Activated T-helper 1 cell treated with anti-CD3 and anti-CD28 coated beads, Interleukin-2, amount 50 U/mL, for 16 hours (primary cell): ENCODE results near the gene ZEB2.

Experiments
- DNase-seq, 2 donors: peaks; one replicate each; pipeline ENCODE4 v3.0.0-alpha.2; 2020; ENCODE audit warnings: low read depth in 1 of 2, low spot score in 1 of 2

The ZEB2 gene

DNA sequence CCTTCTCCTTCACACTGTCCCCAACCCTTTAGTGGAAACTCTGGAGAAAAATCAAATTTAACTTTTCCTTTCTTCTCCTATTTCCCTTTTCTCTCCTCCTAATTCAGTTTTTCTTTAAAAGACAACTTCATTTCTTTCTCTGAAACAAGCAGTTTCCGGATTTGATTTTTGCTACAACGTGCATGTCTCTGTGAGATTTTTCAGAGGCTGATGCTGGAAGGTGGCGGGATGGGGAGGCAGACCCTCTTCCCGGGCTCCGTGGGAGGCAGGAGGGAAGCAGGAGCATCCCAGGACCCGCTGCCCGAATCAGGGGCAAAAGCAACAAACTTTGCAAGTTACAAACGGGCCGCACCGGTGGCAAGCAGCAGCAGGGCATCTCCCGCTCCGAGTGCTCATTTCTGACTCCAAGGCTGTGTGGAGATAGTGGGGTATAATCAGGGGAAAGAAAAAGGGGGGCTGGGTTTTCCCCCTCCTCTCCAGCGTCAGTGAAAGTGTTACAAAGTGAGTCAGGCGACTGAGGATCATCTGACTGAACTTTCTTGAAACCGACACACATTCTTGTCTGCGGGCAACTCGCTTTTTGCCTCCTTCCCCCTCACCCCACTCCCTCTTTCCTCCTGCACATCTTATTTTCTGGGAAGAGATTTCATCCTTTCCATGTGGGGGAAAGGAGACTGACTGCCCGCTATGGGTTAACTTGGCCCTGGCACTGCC is 6.4 kb downstream of the ZEB2 start:
- DNase-seq, result no peak

DNA sequence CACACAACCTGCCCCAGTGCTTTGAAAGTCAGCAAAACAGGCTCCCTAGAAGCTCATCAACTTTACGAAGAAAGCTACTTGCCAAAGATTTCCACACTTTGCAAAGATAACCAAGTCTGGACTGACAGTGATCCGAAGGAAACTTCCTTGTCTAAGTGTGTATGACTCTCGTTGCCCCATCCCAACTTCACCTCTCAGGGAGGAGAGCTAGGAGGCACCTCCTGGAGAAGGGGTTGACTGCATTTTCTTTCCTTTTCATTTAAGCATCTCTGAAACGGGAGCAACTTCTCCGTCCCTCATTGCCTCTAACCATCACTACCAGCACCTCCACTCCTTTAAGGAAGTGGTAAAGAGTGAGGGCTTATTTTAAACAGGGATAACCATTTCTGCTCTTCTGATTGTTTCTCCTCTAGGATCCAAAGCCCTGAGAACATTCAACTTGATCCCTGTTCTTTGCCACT is 7.0 kb downstream of the ZEB2 start:
- DNase-seq, result no peak

DNA sequence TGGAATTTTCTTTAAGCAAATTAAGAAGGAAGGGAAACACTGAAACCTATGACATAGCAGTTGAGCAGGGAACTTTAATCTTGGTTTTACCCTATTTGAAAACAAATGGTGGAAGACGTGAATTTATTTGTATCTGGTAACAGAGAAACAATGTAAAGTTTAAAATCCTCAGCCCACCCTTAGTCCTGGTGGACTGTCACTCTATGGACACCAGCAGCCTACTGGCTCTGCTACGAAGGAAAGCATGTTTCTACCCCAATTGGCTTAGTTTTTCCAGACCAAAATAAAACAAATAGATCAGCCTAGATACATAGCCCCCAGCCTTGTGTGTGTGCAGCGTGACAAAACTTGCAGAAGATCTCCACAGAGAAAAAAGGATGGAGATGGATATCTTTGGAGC is 7.4 kb downstream of the ZEB2 start:
- no peak for DNase-seq

DNA sequence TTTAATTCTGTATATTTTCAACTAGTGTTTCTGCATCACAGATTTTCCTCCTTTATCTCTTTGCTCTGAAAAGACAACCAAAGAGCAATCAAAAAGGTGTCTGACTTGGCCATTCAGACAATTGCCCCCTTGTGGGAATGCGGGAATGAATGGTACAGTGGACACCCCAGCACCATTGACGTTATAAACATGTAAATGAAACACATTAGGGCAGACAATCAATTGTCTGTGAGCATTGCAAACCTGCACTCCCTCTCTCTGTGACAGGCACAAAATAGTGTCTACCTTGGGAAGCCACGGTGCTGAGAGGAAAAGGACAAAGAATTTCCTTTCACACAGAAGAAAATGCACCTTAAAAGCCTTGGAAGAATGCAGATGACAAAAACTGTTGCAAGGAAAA is 8.0 kb downstream of the ZEB2 start:
- no peak for DNase-seq

DNA sequence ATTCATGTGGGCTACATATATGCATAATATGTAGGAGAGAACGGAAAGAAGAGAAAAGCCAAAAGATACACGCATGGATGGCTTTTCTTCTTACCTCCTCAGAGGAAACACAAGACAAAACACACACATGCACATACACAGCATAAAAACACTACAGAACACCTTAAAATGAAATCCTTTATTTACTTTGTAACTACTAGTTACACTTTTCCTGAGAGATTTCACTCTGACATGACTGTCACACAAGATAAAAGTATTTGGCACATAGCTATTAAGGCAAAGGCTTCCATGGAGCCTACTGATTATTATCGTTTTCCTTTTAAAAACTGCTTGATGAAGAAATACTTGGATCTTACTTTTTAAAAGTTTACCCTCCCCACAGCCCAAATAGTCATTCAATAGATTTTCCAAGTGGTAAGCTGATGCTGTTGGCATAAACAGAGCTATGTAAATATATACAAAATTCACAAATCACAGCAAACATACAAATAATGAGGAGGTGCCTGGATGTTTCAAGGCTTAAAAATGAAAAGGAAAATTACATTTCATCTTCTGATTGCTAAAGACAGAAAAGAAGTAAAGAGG is 8.6 kb downstream of the ZEB2 start:
- DNase-seq, result no peak

DNA sequence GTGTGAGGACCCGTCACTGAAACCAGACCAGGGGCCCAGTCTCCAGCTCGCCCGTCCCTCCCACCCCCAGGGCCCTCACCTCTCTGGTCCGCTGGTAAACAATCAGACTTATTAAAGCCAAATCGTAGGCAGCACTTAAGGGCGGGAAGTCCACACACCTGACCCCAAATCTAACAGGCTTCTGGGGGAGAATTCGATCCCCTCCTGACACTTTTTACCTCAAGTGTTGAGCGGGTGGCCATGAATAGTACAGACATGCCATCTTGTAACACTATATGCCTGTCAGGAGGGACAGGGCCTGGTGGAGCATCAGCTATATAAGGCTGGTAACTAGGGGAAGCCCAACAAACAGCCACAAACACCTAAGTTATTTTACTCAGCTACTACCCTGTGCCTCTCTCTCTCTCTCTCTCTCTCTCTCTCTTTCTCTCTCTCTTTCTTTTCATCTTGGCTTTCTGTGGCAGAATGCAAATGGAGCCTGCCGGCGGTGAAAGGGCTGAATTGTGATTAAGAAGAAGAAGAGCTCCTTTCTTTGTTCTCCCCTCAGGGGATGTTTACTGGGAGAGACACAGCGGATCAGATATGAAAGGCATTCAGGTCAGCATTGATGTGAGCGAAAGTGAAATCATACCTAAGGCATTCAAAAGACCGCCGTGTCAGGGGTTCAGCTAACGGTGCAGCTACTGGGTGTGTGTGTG is 9.5 kb downstream of the ZEB2 start:
- no peak for DNase-seq

DNA sequence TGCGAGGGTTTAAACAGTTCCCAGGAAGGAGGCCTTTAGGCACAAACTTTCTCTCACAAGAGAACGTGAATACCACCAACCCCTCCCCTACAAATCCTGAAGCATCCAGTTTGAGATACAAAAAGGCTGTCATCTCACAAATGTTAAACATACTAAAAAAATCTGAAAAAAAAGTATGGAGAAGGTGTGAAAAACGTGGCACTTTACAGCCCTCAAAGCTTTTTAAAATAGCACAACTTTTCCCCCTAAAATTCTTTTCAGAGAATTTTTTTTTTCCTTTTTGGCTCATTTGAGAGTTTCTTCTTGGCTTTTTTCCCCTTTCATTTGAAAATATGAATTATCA is 10.1 kb downstream of the ZEB2 start:
- DNase-seq, result no peak

DNA sequence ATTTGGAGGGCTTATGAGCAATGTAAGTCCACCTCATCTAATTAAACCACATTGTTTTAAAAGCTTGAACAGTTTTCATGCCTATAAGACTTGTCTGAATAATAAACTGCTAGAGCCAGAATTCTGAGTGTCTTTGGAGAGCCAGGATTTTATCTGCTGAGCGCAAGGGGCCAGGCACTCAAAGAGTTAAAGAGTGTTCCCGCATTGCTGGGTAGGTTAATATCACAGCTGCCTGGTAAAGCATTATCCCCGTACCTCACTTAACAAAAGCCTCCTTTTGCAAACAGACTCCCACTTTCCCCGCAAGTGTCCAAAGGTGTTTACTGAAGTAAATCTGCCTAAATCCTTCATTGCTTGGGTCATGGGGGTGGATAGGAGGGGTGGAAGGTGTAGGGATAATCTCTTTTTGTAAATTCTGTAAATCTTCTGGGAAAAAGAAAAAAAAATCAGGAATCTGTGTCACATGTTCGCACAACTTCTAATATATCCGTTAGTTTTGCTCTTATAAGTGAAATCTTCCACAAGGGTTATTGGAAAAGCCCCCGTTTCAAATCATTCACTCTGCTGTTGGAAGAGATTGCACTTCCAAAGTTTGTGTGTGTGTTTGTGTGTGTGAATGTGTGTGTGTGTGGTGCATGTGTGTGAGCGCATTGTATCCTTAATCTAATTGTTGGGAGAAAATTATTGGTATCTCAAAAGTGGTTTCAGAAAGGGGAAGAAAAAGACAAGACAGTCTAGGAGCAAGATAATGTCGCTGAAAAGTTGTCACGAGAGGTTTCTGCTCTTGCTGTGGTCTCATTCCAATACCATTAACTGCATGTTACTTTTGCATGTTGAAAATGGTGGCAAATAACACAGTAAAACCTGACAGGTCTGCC is 10.7 kb downstream of the ZEB2 start:
- no peak for DNase-seq

DNA sequence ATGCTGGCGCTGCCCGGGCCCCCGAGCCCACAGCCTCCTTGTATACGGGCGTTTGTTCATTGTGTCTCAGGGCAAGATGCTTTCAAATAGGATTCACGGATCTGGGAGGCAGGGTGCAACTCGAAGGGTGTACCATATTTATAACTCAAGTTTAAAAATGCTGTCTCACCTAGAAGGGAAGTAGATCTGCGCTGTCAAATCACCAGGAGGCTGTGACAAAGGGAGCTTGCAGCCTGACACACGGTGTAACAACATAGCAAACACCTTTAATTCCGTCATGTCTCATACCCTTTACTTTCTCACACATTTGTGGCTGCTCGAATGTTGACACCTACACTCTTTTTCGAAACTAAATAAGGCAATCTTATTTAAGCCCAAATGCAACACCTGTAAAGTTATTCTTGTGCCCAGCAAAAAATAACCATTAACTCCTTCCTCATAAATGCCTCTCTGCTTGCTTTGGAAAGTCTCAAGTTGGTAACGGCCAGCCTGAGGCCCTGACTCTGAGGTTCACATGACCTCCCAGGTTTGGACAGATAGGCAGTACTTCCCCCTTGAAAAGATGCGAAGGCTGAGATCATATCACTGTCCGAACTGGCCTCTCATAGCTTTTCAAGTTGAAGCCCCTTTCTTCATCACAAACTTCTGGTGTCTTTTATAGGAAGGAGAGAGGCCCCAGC is 11.6 kb downstream of the ZEB2 start:
- no peak for DNase-seq

DNA sequence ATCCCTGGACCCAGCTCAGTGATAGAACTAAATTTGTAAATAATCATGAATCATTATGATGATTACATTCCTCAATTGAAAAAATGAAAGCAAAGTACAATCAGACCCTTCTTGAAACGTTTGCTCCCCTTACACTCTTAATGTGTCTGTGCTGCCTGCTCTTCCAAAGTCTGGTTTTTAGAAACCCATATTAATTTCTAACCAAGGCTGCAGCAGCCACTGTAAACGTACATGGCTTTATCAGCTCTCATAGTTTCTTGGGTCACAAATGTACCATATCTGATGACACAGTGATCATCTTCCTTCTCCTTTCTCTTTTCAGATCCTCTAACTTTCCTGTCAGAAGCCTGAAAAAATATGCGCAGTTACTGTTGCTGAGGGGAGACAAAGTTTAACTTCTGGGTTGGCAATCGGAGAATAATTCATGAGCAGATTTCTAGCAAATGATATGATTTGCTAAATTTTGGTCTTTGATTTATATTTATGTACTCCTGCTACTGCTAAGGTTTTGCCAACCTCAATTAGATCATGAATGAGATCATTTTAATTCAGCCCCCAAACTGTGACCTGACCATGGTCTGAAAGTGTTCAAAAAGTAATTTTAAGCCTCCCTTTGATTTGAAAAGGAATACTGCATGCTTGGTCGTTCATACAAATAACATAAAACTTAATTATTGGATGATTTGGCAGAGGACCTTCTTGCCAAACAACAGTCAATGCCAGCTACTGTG is 12.3 kb downstream of the ZEB2 start:
- DNase-seq, result no peak

DNA sequence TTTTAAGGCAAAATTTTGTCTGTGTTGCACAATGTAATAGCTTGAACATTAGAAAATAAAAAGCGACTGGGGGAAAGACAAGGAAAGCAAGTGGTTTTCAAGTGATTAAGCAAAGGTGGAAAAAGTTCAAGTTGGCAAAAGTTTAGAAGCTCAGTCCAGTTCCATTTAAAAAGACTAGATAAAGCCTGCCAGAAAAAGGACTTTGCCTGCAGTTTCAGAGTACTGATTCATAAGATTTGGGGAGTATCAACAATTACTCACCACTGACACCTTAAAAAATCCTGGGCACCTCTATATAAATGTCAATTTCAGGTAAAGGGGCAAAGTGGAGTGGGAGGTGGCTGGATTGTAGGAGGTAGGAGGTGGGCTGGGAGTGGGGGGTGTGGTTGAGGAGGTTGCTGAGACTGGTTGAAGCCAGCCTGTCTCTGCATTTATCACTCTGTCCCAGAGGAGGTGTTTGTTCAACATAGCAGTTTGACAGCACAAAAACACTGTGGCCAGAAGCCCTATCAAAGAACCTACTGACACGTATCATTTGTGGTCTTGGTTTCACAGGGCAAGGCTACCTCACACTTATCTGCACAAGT is 14.6 kb downstream of the ZEB2 start:
- no peak for DNase-seq

DNA sequence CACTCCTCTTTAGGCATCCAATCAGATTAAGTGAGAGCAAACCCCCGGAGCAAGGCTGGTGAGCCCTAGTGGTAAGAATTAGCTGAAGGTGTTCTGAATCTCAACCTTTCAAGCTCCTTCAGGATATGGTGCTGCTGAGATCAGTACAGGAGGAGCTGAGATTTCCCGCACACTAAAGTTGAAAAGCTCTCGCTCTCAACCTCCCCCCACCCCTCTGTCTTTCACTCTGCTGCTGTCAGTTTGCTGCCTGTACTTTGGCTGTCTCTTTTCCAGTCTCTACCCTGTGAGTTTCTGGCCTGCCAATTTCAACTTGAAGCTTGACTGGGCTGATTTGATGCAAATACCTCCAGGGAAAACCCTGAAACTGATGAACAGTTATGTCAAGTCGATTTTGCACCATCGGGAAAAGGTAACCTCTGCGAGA is 15.7 kb downstream of the ZEB2 start:
- DNase-seq, result no peak

DNA sequence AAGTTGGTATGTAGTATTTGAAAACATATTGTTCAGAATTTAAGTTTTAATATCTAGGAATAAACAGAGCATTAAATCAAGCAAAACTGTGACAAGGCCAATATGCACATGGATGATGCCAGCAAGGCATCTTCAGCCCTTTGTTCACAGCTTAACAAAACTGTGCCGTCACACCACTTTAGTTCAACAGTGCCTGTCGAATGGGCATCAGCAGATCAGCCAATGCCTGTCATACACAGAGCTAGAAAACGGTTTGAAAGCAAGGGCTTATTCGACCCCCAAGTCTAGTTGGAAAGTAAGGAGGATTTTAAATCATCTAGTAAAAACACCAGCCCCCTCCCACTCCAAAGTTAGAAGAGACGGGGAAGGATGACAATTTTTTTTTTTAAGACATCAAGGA is 16.7 kb downstream of the ZEB2 start:
- DNase-seq, result no peak

DNA sequence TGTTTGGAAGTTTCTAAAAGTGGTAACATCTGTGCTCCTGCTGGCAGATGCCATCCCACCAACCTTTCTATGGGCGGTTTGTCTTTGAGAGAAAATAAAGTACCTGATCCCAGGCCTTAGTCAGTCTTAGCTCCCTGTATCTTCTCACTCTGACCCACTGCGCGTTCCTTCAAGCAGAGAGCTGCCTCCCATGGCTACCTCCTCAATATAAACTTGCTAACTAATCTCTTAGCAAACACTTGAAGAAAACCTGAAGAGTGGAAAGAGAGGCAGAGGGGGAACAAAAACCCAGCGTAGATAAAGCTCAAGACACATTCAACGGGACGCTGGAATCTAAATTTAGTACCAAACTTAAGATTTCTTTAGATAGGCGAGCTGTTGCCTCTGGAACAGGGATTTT is 17.6 kb downstream of the ZEB2 start:
- DNase-seq, result no peak

DNA sequence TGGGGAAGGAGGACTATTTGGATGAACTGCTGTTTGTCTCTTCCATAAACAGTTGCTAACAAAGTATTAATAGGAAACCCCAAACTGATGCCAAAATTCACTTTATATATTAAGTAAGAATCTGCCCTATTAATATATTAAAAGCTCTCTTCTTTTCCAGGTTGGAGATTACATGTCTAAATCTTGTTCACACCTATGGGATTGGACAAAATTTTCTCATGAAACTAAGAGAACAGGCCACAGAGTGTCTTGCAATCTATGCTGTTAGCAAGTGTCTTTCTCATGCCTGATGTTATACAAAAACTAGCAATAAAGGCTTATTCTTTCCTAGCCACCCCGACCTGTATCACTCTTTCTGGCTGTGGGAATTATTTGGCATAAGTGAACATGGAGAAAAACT is 18.3 kb downstream of the ZEB2 start:
- DNase-seq, result no peak

DNA sequence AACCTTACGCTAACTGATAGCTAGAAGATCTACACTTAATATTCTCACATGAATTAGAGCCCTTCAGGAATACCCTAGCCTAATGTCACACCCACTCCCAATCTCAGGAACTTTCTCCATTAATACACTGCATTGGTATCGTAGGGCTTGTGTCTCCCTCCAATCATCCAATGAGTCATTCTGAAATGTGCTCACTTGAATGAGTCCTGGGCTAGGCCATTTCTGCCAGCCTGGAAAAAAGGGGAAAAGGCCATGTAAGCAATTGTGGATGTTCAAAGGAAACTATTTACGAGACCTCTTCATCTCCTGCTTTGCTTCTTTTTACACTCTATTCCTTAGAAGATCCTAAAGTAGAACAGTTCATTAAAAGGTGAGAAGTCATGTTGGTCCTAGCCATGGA is 18.8 kb downstream of the ZEB2 start:
- DNase-seq, result no peak

DNA sequence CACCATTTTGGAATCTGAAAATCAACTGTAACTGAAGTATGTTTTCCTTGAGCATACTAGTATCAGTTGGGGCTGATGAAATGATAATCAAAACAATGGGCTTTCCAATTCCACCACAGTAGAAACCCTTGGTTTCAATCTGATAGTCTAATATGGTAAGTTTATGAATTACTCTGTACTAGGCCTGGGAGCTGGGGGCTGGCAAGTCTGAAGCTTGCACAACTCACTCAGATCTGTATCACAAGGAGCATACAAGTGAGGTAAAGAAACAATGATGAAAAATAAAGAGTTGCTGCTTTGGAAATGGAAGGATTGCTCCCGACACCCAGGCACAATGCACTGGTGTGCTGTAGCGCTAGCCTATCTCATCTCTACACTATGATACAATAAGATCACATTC is 19.4 kb downstream of the ZEB2 start:
- DNase-seq, result no peak

DNA sequence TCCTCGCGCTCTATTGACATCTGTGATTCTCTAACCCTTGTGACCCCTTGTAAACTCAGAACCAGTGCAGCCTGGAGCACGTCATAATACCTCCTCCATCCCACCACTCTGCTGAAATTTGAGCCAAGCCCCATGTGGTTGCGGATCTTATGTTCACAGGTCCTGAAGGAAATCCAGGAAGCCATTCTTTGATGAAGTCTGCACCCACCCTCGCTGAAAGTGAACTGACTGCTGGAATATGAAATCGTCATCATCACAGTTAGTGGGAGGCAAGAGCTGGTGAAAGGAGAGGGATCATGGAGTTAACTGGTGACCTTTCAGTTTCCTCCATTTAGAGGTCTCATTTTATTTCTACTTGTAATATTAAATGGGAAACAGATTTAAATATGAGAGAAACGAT is 21.6 kb downstream of the ZEB2 start:
- DNase-seq, result no peak

DNA sequence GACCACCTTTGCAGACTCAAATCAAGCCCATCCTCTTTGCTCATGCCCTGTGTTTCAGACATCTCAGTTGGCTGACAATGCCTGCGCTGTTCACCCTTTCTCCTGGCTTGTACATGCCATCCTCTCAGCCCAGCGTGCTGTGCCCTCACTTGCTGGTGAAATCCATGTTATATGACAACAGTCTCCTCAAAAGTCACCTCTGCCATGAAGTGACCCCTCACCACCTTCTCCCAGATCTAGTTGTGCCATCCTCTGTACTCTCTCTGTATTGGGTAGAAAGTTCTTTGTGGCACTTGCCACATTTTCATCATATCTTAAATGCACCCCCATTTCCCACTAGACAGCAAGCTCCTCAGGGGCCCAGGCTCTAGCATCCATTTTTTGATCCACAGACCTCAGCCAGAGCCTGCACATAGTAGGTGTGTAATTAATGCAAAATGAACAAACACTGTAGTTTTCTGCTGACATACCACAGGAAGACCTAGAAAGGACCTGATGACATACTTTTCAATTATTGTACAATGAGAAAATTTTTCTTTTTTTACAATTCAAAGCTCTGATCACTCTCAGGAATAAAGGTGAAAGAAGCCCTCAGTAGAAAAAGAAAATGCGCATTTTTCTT is 22.8 kb downstream of the ZEB2 start:
- DNase-seq, result no peak
